PFSK-1 (cell line): Measurements from ENCODE around the gene PHETA1.

Experiments
- FOXP2 ChIP-seq: optimal IDR thresholded peaks from 2 replicates; pipeline ENCODE3; 2011; ENCODE audit warnings: borderline replicate concordance, control low read depth, inconsistent platforms; ENCODE audit not compliant: insufficient read depth; ENCODE audit errors: extremely low read length, extremely low read depth
- POLR2AphosphoS5 ChIP-seq: IDR thresholded peaks from 2 replicates; pipeline ENCODE4 v1.6.1; 2012; ENCODE audit warnings: low read depth, mild to moderate bottlenecking, control low read depth, low read length, moderate library complexity
- SIN3A ChIP-seq: IDR thresholded peaks from 2 replicates; pipeline ENCODE4 v1.6.1; 2012; ENCODE audit warnings: mild to moderate bottlenecking, low read length, moderate library complexity, borderline replicate concordance; ENCODE audit not compliant: insufficient read depth
- TAF1 ChIP-seq: IDR thresholded peaks from 2 replicates; pipeline ENCODE4 v1.6.1; 2012; ENCODE audit warnings: low read length, control low read depth, borderline replicate concordance; ENCODE audit not compliant: insufficient read depth
- TF ChIP-seq, protein P1 (sequence below), 2 experiments: IDR thresholded peaks; 2 replicates each; pipeline versions ENCODE4 v1.6.1 to v1.8.0; 2011 to 2012; ENCODE audit warnings: low read depth in 2 of 2, low read length in 2 of 2, control low read depth in 1 of 2, inconsistent platforms in 1 of 2, mild to moderate bottlenecking in 1 of 2, moderate library complexity in 1 of 2; ENCODE audit not compliant: insufficient read depth in 1 of 2

PHETA1 gene

DNA sequence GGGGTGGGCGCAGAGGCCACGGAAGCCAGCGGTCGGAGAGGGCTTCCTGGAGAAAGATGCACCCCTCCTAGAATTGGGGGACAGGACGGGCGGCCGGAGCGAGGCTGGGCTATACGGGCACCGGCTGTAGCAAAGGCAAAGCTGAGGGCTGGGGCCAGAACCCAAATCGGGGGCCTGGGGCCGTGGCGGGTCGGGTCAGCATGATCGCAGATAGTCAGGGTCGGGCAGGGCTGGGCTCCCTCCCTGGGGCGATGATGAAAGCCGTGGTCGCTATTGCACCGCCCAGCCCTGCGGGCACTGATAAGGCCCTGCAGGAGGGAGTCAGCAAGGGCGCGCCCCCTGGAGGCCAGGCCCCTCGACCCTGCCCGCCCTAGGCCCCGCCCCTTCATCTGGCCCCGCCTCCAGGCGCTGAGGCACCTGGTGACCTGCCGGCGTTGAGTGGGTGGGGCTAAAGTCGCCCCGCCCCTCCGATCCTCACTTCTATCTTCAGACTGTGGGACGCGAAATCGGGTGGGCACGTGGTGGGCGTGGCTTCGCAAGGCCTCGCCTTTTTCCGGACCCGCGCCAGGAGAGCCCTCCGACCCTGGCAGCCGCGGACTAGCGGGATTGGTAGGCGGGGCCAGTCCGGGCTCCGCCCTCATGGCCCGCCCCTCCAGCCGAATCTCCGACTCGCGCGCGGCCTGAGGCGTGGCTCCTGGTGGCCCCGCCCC is 36.4 kb upstream of the PHETA1 start:
- peak; percentile 19; the same call in 1 of the 2 replicates for TF ChIP-seq POLR2AphosphoS5
- TF ChIP-seq FOXP2: no peak
- TF ChIP-seq, protein P1, sequence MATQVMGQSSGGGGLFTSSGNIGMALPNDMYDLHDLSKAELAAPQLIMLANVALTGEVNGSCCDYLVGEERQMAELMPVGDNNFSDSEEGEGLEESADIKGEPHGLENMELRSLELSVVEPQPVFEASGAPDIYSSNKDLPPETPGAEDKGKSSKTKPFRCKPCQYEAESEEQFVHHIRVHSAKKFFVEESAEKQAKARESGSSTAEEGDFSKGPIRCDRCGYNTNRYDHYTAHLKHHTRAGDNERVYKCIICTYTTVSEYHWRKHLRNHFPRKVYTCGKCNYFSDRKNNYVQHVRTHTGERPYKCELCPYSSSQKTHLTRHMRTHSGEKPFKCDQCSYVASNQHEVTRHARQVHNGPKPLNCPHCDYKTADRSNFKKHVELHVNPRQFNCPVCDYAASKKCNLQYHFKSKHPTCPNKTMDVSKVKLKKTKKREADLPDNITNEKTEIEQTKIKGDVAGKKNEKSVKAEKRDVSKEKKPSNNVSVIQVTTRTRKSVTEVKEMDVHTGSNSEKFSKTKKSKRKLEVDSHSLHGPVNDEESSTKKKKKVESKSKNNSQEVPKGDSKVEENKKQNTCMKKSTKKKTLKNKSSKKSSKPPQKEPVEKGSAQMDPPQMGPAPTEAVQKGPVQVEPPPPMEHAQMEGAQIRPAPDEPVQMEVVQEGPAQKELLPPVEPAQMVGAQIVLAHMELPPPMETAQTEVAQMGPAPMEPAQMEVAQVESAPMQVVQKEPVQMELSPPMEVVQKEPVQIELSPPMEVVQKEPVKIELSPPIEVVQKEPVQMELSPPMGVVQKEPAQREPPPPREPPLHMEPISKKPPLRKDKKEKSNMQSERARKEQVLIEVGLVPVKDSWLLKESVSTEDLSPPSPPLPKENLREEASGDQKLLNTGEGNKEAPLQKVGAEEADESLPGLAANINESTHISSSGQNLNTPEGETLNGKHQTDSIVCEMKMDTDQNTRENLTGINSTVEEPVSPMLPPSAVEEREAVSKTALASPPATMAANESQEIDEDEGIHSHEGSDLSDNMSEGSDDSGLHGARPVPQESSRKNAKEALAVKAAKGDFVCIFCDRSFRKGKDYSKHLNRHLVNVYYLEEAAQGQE (IDR thresholded peaks at IDR 0.05; ENCODE audit: insufficient read depth in 1 of 2, low read depth in 2 of 2, low read length in 2 of 2): no peak

DNA sequence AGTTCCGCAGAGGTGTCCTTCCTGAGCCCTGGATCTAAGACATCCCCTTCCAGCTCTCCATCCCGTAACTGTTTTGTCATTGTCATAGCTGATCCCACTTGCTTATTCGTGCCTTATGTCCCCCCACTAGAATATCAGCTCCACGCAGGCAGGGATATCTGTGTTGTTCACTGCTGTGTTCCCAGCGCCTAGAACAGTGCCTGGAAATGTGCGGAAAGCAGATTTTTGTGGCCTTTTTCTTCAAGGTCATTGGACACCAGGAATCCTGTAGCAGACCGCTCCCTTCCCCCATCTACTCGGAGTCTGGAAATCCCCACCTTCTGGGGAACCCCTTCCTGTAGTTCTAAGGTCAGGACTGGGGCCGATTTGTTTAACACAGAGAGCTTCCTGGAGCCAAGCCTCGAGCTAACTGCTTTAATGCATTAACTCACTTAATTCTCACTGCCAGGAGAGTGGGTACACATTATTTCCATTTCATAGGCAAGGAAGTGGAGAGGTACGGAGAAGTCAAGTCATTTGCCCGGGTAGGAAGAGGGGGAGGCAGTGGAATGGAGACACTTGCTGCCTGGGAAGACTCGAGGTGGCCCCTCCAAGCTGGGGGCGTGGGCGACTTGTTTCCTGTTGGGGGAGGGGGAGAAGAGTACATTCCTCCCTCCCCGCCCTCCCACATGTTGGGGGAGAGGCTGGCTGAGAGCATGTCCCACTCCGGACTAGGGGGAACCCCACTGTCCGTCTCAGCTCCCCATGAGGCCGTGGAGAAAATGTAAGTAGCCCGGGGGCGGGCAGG is 35.7 kb upstream of the PHETA1 start:
- TF ChIP-seq SIN3A (no peak), POLR2AphosphoS5 (no peak), TAF1 (no peak), FOXP2 (no peak)
- TF ChIP-seq, protein P1 (IDR thresholded peaks at IDR 0.05; ENCODE audit: insufficient read depth in 1 of 2, low read depth in 2 of 2, low read length in 2 of 2): no peak

DNA sequence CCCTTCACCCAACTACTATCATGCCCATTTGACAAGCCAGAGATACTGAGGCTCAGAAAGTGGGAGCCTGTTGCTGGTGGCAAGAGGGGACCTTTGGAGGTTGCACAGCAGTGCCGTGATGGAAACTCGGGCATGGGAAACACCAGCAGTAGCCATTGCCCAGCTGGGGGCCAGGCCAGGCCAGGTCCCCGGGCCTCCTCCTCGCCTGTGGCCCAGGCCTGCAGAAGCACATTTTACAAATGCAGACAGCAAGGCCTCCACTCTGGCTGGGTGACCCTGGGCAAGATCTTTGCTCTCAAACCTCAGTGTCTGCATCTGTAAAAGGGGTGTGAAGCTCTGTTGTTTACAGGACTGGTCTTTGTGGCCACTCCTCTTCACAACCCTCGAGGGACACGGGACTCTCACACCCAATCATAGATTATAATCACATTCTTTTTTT is 32.3 kb upstream of the PHETA1 start:
- TF ChIP-seq POLR2AphosphoS5 (no peak), TAF1 (no peak), FOXP2 (no peak), SIN3A (no peak)
- TF ChIP-seq, protein P1 (IDR thresholded peaks at IDR 0.05; ENCODE audit: insufficient read depth in 1 of 2, low read depth in 2 of 2, low read length in 2 of 2): no peak

DNA sequence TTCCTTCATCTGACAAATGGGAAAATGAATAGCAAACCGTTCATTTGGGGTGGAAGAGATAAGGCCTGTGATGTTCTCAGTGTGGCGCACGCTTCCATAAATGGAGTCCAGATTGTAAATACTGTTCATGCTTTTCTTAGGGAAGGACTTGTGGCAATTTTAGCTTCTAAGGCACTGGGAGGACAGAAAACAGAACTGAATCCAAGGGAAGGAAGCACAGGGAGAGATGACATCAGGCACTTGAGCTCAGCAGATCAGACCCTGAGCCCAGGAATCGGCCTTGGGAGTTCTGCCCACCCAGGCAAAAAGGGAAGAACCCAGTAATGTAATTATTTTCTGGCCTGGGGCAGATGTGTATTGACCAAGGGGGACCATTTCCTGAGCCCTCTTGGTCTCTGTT is 29.6 kb upstream of the PHETA1 start:
- TF ChIP-seq SIN3A (no peak), FOXP2 (no peak), POLR2AphosphoS5 (no peak), TAF1 (no peak)
- TF ChIP-seq, protein P1 (IDR thresholded peaks at IDR 0.05; ENCODE audit: insufficient read depth in 1 of 2, low read depth in 2 of 2, low read length in 2 of 2): no peak
